Activated naive CD4-positive, alpha-beta T cell treated with anti-CD3 and anti-CD28 coated beads, Interleukin-2, amount 50 U/mL, for 72 hours (primary cell): ENCODE results near the gene HLA-DPA1. TPM values are rescaled to one million over a fixed set of nuclear protein-coding genes. Genes with fewer than 3 reads are reported as not detected.

Source experiments
- ATAC-seq, 2 donors: fragments of 150-1000 bp; cut with Tn5 transposase; 2 replicates each; pipeline ENCODE4 v1.10.0; 2021; ENCODE audit warnings: mild to moderate bottlenecking in 2 of 2, moderate library complexity in 2 of 2
- DNase-seq, 2 donors: peaks; one replicate each; pipeline ENCODE4 v3.0.0; 2021 to 2022; ENCODE audit warnings: low spot score in 2 of 2
- H3K27ac Mint-ChIP-seq, 2 donors: one replicate each; pipeline ENCODE4 v1.8.0; 2022; ENCODE audit warnings: mild to moderate bottlenecking in 2 of 2, mixed read lengths in 2 of 2
- H3K36me3 Mint-ChIP-seq, 2 donors: one replicate each; pipeline ENCODE4 v1.8.0; 2022; ENCODE audit warnings: mixed read lengths in 2 of 2
- H3K9me3 Mint-ChIP-seq, 2 donors: one replicate each; pipeline ENCODE4 v1.8.0; 2022; ENCODE audit warnings: mixed read lengths in 2 of 2
- total RNA-seq, 2 donors: library from RNA; stranded (reverse); gene quantifications; one replicate each; pipeline ENCODE4 v1.2.3, GENCODE V29; 2022

Gene HLA-DPA1
- total RNA-seq, 2 donors from 2014 or later, result 24.4 to 45.8 TPM

GRCh38 chr6:33050014-33050810 is 23.2 kb downstream of the HLA-DPA1 start:
- ATAC-seq, result no peak
- Mint-ChIP-seq H3K9me3 (no peaks in the 10 kb centered on the region), H3K27ac (no peak overlapping the region)

GRCh38 chr6:33049323-33050013 is 24.0 kb downstream of the HLA-DPA1 start:
- no peaks in the 10 kb centered on the region for H3K36me3 Mint-ChIP-seq
- no peak for DNase-seq
- no peaks in the 10 kb centered on the region for H3K9me3 Mint-ChIP-seq
- no peak for ATAC-seq
- H3K27ac Mint-ChIP-seq, result no peak overlapping the region

More at GRCh38 chr6:33050014-33050810, 23.2 kb downstream of the HLA-DPA1 start:
- H3K36me3 Mint-ChIP-seq, result no peaks in the 10 kb centered on the region
- no peak for DNase-seq

- ATAC-seq (no peak), DNase-seq (no peak)
- Mint-ChIP-seq H3K36me3 (peaks cover 6 to 8% of the 10 kb centered on the region in 2 donors), H3K9me3 (peaks cover 0 to 8% of the 10 kb centered on the region in 2 donors), H3K27ac (no peak overlapping the region)
These were observed 33.3 kb downstream of the HLA-DPA1 start for GRCh38 chr6:33040157-33040556.

GRCh38 chr6:33036535-33036934 is 36.9 kb downstream of the HLA-DPA1 start:
- Mint-ChIP-seq H3K27ac (no peak overlapping the region), H3K36me3 (peaks cover 8 to 11% of the 10 kb centered on the region in 2 donors), H3K9me3 (peaks cover 3 to 11% of the 10 kb centered on the region in 2 donors)
- ATAC-seq, result no peak
- DNase-seq, result no peak

GRCh38 chr6:33034554-33034953 is 38.9 kb downstream of the HLA-DPA1 start:
- no peak overlapping the region for H3K27ac Mint-ChIP-seq
- no peak for DNase-seq
- no peak for ATAC-seq
- H3K36me3 Mint-ChIP-seq, result peaks cover 8 to 11% of the 10 kb centered on the region in 2 donors
- H3K9me3 Mint-ChIP-seq, result peaks cover 3 to 11% of the 10 kb centered on the region in 2 donors

- ATAC-seq (no peak), DNase-seq (no peak)
- Mint-ChIP-seq H3K36me3 (peaks cover 3 to 4% of the 10 kb centered on the region in 2 donors), H3K9me3 (peaks cover 3 to 4% of the 10 kb centered on the region in 2 donors), H3K27ac (no peak overlapping the region)
These were observed 43.2 kb downstream of the HLA-DPA1 start for GRCh38 chr6:33030245-33030644.

- H3K27ac Mint-ChIP-seq, result peak overlapping the region in 1 of 2 donors; percentile 42
These were observed 43.9 kb downstream of the HLA-DPA1 start for GRCh38 chr6:33029328-33030184.

GRCh38 chr6:33028220-33028849 is 45.1 kb downstream of the HLA-DPA1 start:
- no peak overlapping the region for H3K27ac Mint-ChIP-seq
- ATAC-seq, result no peak
- H3K9me3 Mint-ChIP-seq, result no peaks in the 10 kb centered on the region

More at GRCh38 chr6:33029328-33030184, 43.9 kb downstream of the HLA-DPA1 start:
- peak; percentile 68 to 79 for ATAC-seq
- DNase-seq, result no peak
- no peaks in the 10 kb centered on the region for H3K9me3 Mint-ChIP-seq
- H3K36me3 Mint-ChIP-seq, result no peaks in the 10 kb centered on the region

GRCh38 chr6:33024521-33024920 is 48.9 kb downstream of the HLA-DPA1 start:
- DNase-seq (no peak), ATAC-seq (no peak)
- no peaks in the 10 kb centered on the region for H3K36me3 Mint-ChIP-seq
- H3K27ac Mint-ChIP-seq, result no peak overlapping the region
- H3K9me3 Mint-ChIP-seq, result no peaks in the 10 kb centered on the region

More at GRCh38 chr6:33028220-33028849, 45.1 kb downstream of the HLA-DPA1 start:
- no peaks in the 10 kb centered on the region for H3K36me3 Mint-ChIP-seq
- no peak for DNase-seq

- ATAC-seq, result no peak
- no peak overlapping the region for H3K27ac Mint-ChIP-seq
- DNase-seq, result no peak
- H3K9me3 Mint-ChIP-seq, result no peaks in the 10 kb centered on the region
- no peaks in the 10 kb centered on the region for H3K36me3 Mint-ChIP-seq
These were observed 49.9 kb downstream of the HLA-DPA1 start for GRCh38 chr6:33023536-33023935.

GRCh38 chr6:33021917-33022316 is 51.5 kb downstream of the HLA-DPA1 start:
- H3K36me3 Mint-ChIP-seq, result no peaks in the 10 kb centered on the region
- H3K27ac Mint-ChIP-seq, result no peak overlapping the region
- DNase-seq (no peak), ATAC-seq (no peak)
- H3K9me3 Mint-ChIP-seq, result no peaks in the 10 kb centered on the region

- DNase-seq (no peak), ATAC-seq (peak in 1 of 2 donors; percentile 8)
- H3K9me3 Mint-ChIP-seq, result no peaks in the 10 kb centered on the region
- H3K36me3 Mint-ChIP-seq, result no peaks in the 10 kb centered on the region
- peak overlapping the region in 1 of 2 donors; percentile 85 for H3K27ac Mint-ChIP-seq
These were observed 54.1 kb downstream of the HLA-DPA1 start for GRCh38 chr6:33019372-33019771.

- Mint-ChIP-seq H3K36me3 (no peaks in the 10 kb centered on the region), H3K27ac (peak overlapping the region in 1 of 2 donors; percentile 85)
These were observed 54.5 kb downstream of the HLA-DPA1 start for GRCh38 chr6:33018904-33019303.

GRCh38 chr6:33018418-33018817 is 55.0 kb downstream of the HLA-DPA1 start:
- no peak for DNase-seq
- no peaks in the 10 kb centered on the region for H3K9me3 Mint-ChIP-seq
- peak overlapping the region in 1 of 2 donors; percentile 85 for H3K27ac Mint-ChIP-seq
- ATAC-seq, result no peak
- H3K36me3 Mint-ChIP-seq, result no peaks in the 10 kb centered on the region

More at GRCh38 chr6:33018904-33019303, 54.5 kb downstream of the HLA-DPA1 start:
- DNase-seq, result no peak
- ATAC-seq, result peak; percentile 40 to 96
- no peaks in the 10 kb centered on the region for H3K9me3 Mint-ChIP-seq

GRCh38 chr6:33017694-33018353 is 55.6 kb downstream of the HLA-DPA1 start:
- H3K36me3 Mint-ChIP-seq, result no peaks in the 10 kb centered on the region
- DNase-seq (no peak), ATAC-seq (no peak)
- H3K27ac Mint-ChIP-seq, result peak overlapping the region in 1 of 2 donors; percentile 85
- H3K9me3 Mint-ChIP-seq, result no peaks in the 10 kb centered on the region

- ATAC-seq (no peak), DNase-seq (no peak)
- H3K36me3 Mint-ChIP-seq, result no peaks in the 10 kb centered on the region
- no peak overlapping the region for H3K27ac Mint-ChIP-seq
- H3K9me3 Mint-ChIP-seq, result no peaks in the 10 kb centered on the region
These were observed 56.4 kb downstream of the HLA-DPA1 start for GRCh38 chr6:33017018-33017417.
